MM.1S (cell line): Measurements from ENCODE around the gene MPST.

Source experiments
- DNase-seq: peaks from one replicate; pipeline ENCODE4 v3.0.0-alpha.2; 2015
- H2AFZ ChIP-seq: fragments of 300-600 bp; sonication (generic); 2 replicates; pipeline ENCODE4 v1.6.0; 2016; ENCODE audit warnings: antibody characterized with exemption, low read length
- H3F3A ChIP-seq: fragments of 300-600 bp; sonication (generic); 2 replicates; pipeline ENCODE4 v1.6.1; 2016; ENCODE audit warnings: mild to moderate bottlenecking, antibody characterized with exemption, low read length, moderate library complexity, mixed read lengths; ENCODE audit not compliant: insufficient read depth
- H3K27ac ChIP-seq: fragments of 300-600 bp; sonication (generic); 2 replicates; pipeline ENCODE4 v1.5.1; 2016; ENCODE audit warnings: mild to moderate bottlenecking, low read length
- H3K27me3 ChIP-seq: fragments of 300-600 bp; sonication (generic); replicated peaks from 2 replicates; pipeline ENCODE4 v1.6.0; 2016; ENCODE audit warnings: low read length; ENCODE audit not compliant: insufficient read depth
- H3K36me3 ChIP-seq: fragments of 300-600 bp; sonication (generic); replicated peaks from 2 replicates; pipeline ENCODE4 v1.6.1; 2016; ENCODE audit warnings: mild to moderate bottlenecking, low read length, mixed read lengths; ENCODE audit not compliant: insufficient read depth
- H3K4me1 ChIP-seq: fragments of 300-600 bp; sonication (generic); 2 replicates; pipeline ENCODE4 v1.6.1; 2016; ENCODE audit warnings: low read length, mixed read lengths
- H3K4me2 ChIP-seq: fragments of 300-600 bp; sonication (generic); 2 replicates; pipeline ENCODE4 v1.6.0; 2016; ENCODE audit warnings: low read depth, low read length
- H3K4me3 ChIP-seq: fragments of 300-600 bp; sonication (generic); 2 replicates; pipeline ENCODE4 v1.5.1; 2016; ENCODE audit warnings: low read length, mixed read lengths
- H3K79me2 ChIP-seq: fragments of 300-600 bp; sonication (generic); 2 replicates; pipeline ENCODE4 v1.6.1; 2016; ENCODE audit warnings: mixed run types, low read length, mixed read lengths
- H3K9ac ChIP-seq: fragments of 300-600 bp; sonication (generic); 2 replicates; pipeline ENCODE4 v1.6.1; 2016; ENCODE audit warnings: low read length, mixed read lengths
- H3K9me2 ChIP-seq: fragments of 300-600 bp; sonication (generic); replicated peaks from 2 replicates; pipeline ENCODE4 v1.6.1; 2016; ENCODE audit warnings: mild to moderate bottlenecking, low read length, mixed read lengths; ENCODE audit not compliant: insufficient read depth
- H3K9me3 ChIP-seq: fragments of 300-600 bp; sonication (generic); replicated peaks from 2 replicates; pipeline ENCODE4 v1.6.1; 2016; ENCODE audit warnings: mild to moderate bottlenecking, low read length, mixed read lengths; ENCODE audit not compliant: insufficient read depth
- H4K20me1 ChIP-seq: fragments of 300-600 bp; sonication (generic); 2 replicates; pipeline ENCODE4 v1.6.1; 2016; ENCODE audit warnings: mild to moderate bottlenecking, low read length, moderate library complexity, mixed read lengths; ENCODE audit not compliant: insufficient read depth
- CTCF ChIP-seq: fragments of 300-600 bp; sonication (generic); IDR thresholded peaks from 2 replicates; pipeline ENCODE4 v1.5.1; 2016; ENCODE audit warnings: antibody characterized with exemption, low read length, mixed read lengths
- EZH2 ChIP-seq: fragments of 300-600 bp; sonication (generic); optimal IDR thresholded peaks from 2 replicates; pipeline ENCODE3; 2017; ENCODE audit warnings: low read depth, mild to moderate bottlenecking, antibody characterized with exemption, low read length, mixed read lengths
- EZH2phosphoT487 ChIP-seq: fragments of 300-600 bp; sonication (generic); IDR thresholded peaks from 2 replicates; pipeline ENCODE4 v1.6.1; 2018; ENCODE audit warnings: antibody characterized with exemption, low read length

MPST gene

GRCh38 chr22:37062702-37063381 lies 43.3 kb downstream of the MPST start:
- H3K4me2 ChIP-seq = no peak overlapping the region
- peaks cover 47% of the 10 kb centered on the region for H3K27me3 ChIP-seq
- H3K4me3 ChIP-seq = no peak overlapping the region
- DNase-seq = no peak
- H3K4me1 ChIP-seq = no peaks in the 10 kb centered on the region
- H3K36me3 ChIP-seq = no peaks in the 10 kb centered on the region
- H4K20me1 ChIP-seq = no peaks in the 10 kb centered on the region
- no peak overlapping the region for H3K27ac ChIP-seq
- TF ChIP-seq EZH2 (no peak), EZH2phosphoT487 (no peak), CTCF (no peak)
- no peak overlapping the region for H3K9ac ChIP-seq
- no peaks in the 10 kb centered on the region for H3K9me2 ChIP-seq
- no peaks in the 10 kb centered on the region for H3K79me2 ChIP-seq
- no peaks in the 10 kb centered on the region for H3F3A ChIP-seq
- no peak overlapping the region for H2AFZ ChIP-seq
- H3K9me3 ChIP-seq = no peaks in the 10 kb centered on the region

- Histone ChIP-seq H4K20me1 (no peaks in the 10 kb centered on the region), H3K4me2 (no peak overlapping the region), H3K27me3 (peaks cover 56% of the 10 kb centered on the region), H3K9me2 (no peaks in the 10 kb centered on the region), H3F3A (no peaks in the 10 kb centered on the region), H3K79me2 (no peaks in the 10 kb centered on the region), H3K9me3 (no peaks in the 10 kb centered on the region), H3K27ac (no peak overlapping the region), H3K36me3 (no peaks in the 10 kb centered on the region), H3K4me1 (no peaks in the 10 kb centered on the region), H2AFZ (no peak overlapping the region), H3K4me3 (no peak overlapping the region), H3K9ac (no peak overlapping the region)
- DNase-seq = no peak
- TF ChIP-seq EZH2 (no peak), CTCF (no peak), EZH2phosphoT487 (no peak)
These were observed 44.2 kb downstream of the MPST start for GRCh38 chr22:37063431-37064420.

- H3K27me3 ChIP-seq = peaks cover 63% of the 10 kb centered on the region
- H3K9ac ChIP-seq = no peak overlapping the region
- no peak overlapping the region for H3K27ac ChIP-seq
- TF ChIP-seq EZH2phosphoT487 (no peak), CTCF (no peak), EZH2 (no peak)
- H3K36me3 ChIP-seq = no peaks in the 10 kb centered on the region
- no peaks in the 10 kb centered on the region for H3F3A ChIP-seq
- H3K9me3 ChIP-seq = no peaks in the 10 kb centered on the region
- no peaks in the 10 kb centered on the region for H4K20me1 ChIP-seq
- no peak for DNase-seq
- no peaks in the 10 kb centered on the region for H3K4me1 ChIP-seq
- no peaks in the 10 kb centered on the region for H3K79me2 ChIP-seq
- no peaks in the 10 kb centered on the region for H3K9me2 ChIP-seq
- no peak overlapping the region for H3K4me2 ChIP-seq
- no peak overlapping the region for H2AFZ ChIP-seq
- H3K4me3 ChIP-seq = no peak overlapping the region
These were observed 45.0 kb downstream of the MPST start for GRCh38 chr22:37064553-37064952.
